ENCODE results near the gene SLC38A5. TPM values are rescaled to one million over a fixed set of nuclear protein-coding genes. Genes with fewer than 3 reads are reported as not detected.
"Not testable (repeated sequence)": the region's sequence is repeated elsewhere in the genome, so short reads cannot be mapped to it uniquely, and the experiment has no call there.

Gene SLC38A5
- total RNA-seq, result 0.50 TPM
- long read RNA-seq, result 0 reads

GRCh38 chrX:48470110-48470832 lies at the start of gene SLC38A5:
TSS of gene SLC38A5 (minus strand) at chrX:48470260. CDS start at chrX:48467924, 2,336 bp downstream.
- ATAC-seq (no peak), DNase-seq (no peak)
- intact Hi-C loops (cut with micrococcal nuclease), result no loop called here

GRCh38 chrX:48519481-48519880 lies 49.4 kb upstream of the SLC38A5 start:
- intact Hi-C loops (cut with micrococcal nuclease); ATAC-seq: not testable (repeated sequence)

GRCh38 chrX:48516987-48517386 lies 46.9 kb upstream of the SLC38A5 start:
- ATAC-seq (no peak), DNase-seq (no peak)
- intact Hi-C loops (cut with micrococcal nuclease), result no loop called here

More at GRCh38 chrX:48519481-48519880, 49.4 kb upstream of the SLC38A5 start:
- DNase-seq, result not testable (repeated sequence)

- DNase-seq, result no peak
- intact Hi-C loops (cut with micrococcal nuclease), result no loop called here
- ATAC-seq, result peak; percentile 69
Observed at GRCh38 chrX:48516285-48516684, 46.2 kb upstream of the SLC38A5 start.

GRCh38 chrX:48515842-48516241 lies 45.8 kb upstream of the SLC38A5 start:
- no peak for DNase-seq
- intact Hi-C loops (cut with micrococcal nuclease), result no loop called here
- peak; percentile 32 for ATAC-seq

GRCh38 chrX:48514868-48515460 lies 44.9 kb upstream of the SLC38A5 start:
- ATAC-seq (no peak), DNase-seq (no peak)
- intact Hi-C loops (cut with micrococcal nuclease), result no loop called here

- ATAC-seq (no peak), DNase-seq (no peak)
- intact Hi-C loops (cut with micrococcal nuclease), result no loop called here
Observed at GRCh38 chrX:48514126-48514806, 44.2 kb upstream of the SLC38A5 start.

- ATAC-seq, result no peak
- intact Hi-C loops (cut with micrococcal nuclease), result no loop called here
- DNase-seq, result no peak
Observed at GRCh38 chrX:48513670-48514069, 43.6 kb upstream of the SLC38A5 start.

GRCh38 chrX:48512371-48512935 lies 42.4 kb upstream of the SLC38A5 start:
- ATAC-seq, result no peak
- intact Hi-C loops (cut with micrococcal nuclease), result no loop called here
- DNase-seq, result no peak

GRCh38 chrX:48511560-48511959 lies 41.5 kb upstream of the SLC38A5 start:
- intact Hi-C loops (cut with micrococcal nuclease), result no loop called here
- DNase-seq (no peak), ATAC-seq (no peak)

- no peak for DNase-seq
- intact Hi-C loops (cut with micrococcal nuclease), result no loop called here
- no peak for ATAC-seq
Observed at GRCh38 chrX:48509619-48510018, 39.6 kb upstream of the SLC38A5 start.

GRCh38 chrX:48509245-48509590 lies 39.2 kb upstream of the SLC38A5 start:
- DNase-seq (no peak), ATAC-seq (peak; percentile 13)
- intact Hi-C loops (cut with micrococcal nuclease), result no loop called here

- intact Hi-C loops (cut with micrococcal nuclease), result no loop called here
- ATAC-seq (peak; percentile 98), DNase-seq (peak; percentile 92)
Observed at GRCh38 chrX:48508400-48509244, 38.6 kb upstream of the SLC38A5 start, which contains the start of gene PORCN. TSS of gene PORCN (plus strand) at chrX:48508992. CDS start at chrX:48509821, 829 bp downstream.

GRCh38 chrX:48507246-48507645 lies 37.2 kb upstream of the SLC38A5 start:
- DNase-seq (no peak), ATAC-seq (no peak)
- intact Hi-C loops (cut with micrococcal nuclease), result no loop called here

GRCh38 chrX:48505481-48505880 lies 35.4 kb upstream of the SLC38A5 start:
- intact Hi-C loops (cut with micrococcal nuclease), result no loop called here
- DNase-seq (no peak), ATAC-seq (no peak)

GRCh38 chrX:48504261-48504660 lies 34.2 kb upstream of the SLC38A5 start:
- intact Hi-C loops (cut with micrococcal nuclease), result no loop called here
- no peak for ATAC-seq

GRCh38 chrX:48498374-48498809 lies 28.3 kb upstream of the SLC38A5 start:
- intact Hi-C loops (cut with micrococcal nuclease), result loop anchor here (10.0 kb wide), 1 partner anchor 414 kb away; no protein-coding TSS in a partner anchor
- ATAC-seq (no peak), DNase-seq (no peak)

More at GRCh38 chrX:48504261-48504660, 34.2 kb upstream of the SLC38A5 start:
- no peak for DNase-seq

GRCh38 chrX:48497871-48498270 lies 27.8 kb upstream of the SLC38A5 start:
- no peak for DNase-seq
- intact Hi-C loops (cut with micrococcal nuclease), result loop anchor here (10.0 kb wide), 1 partner anchor 413 kb away; no protein-coding TSS in a partner anchor
- no peak for ATAC-seq

GRCh38 chrX:48496660-48497059 lies 26.6 kb upstream of the SLC38A5 start:
- no peak for ATAC-seq
- DNase-seq, result no peak
- intact Hi-C loops (cut with micrococcal nuclease), result loop anchor here (10.0 kb wide), 1 partner anchor 412 kb away; no protein-coding TSS in a partner anchor
